Mucosa of descending colon (tissue), 3 donors: ENCODE results near the gene SLC30A1. TPM values are rescaled to one million over a fixed set of nuclear protein-coding genes. Genes with fewer than 3 reads are reported as not detected.
A peak's percentile ranks its signal among the peaks of the same experiment; 100 is the strongest.

Experiments used
- ATAC-seq: fragments of 200-7000 bp; cut with Tn5 transposase; one replicate; pipeline ENCODE4 v1.9.1; 2020; ENCODE audit warnings: mild to moderate bottlenecking, moderate library complexity
- DNase-seq, 3 donors: peaks; one replicate each; pipeline ENCODE4 v3.0.0-alpha.2; 2020
- H3K36me3 ChIP-seq: fragments of 200-600 bp; one replicate; pipeline ENCODE4 v1.8.0; 2021; ENCODE audit warnings: low read depth, mild to moderate bottlenecking
- H3K4me1 ChIP-seq: fragments of 200-600 bp; one replicate; pipeline ENCODE4 v1.8.0; 2021; ENCODE audit warnings: low read depth, mild to moderate bottlenecking
- H3K4me3 ChIP-seq: fragments of 200-600 bp; one replicate; pipeline ENCODE4 v1.8.0; 2021; ENCODE audit warnings: mild to moderate bottlenecking
- H3K9me3 ChIP-seq: fragments of 200-600 bp; one replicate; pipeline ENCODE4 v1.8.0; 2021; ENCODE audit warnings: mild to moderate bottlenecking
- CTCF ChIP-seq: fragments of 200-600 bp; IDR thresholded peaks from one replicate; pipeline ENCODE4 v1.8.0; 2022; ENCODE audit warnings: antibody characterized with exemption, mild to moderate bottlenecking
- intact Hi-C, 2 donors: fragments of 100-400 bp; cut with DNase I in 1 of 2; cut with micrococcal nuclease in 1 of 2; formaldehyde crosslinking; loops; one replicate each; pipeline versions ENCODE4 v1.11.0 to v1.11.1; 2022; cut with DNase I, micrococcal nuclease
- total RNA-seq, 3 donors: library from RNA; stranded (reverse); fragmentation: NEBNext Ultra II Directional in 2 of 3; extraction: Animal tissue kit (Norgen Biotek cat#: 25700) in 2 of 3; gene quantifications; one replicate each; pipeline versions ENCODE4 v1.2.1 to v1.2.4, GENCODE V29; 2021 to 2023
- donor health status: DM: no; HTN: no; CAD: no; lungs with moderate emphysema.
- donor health status: DM: no; HTN: no; CAD: no.
- donor health status: DM: no; HTN: yes; CAD: no.

The SLC30A1 gene
- total RNA-seq, 3 donors from 2014 or later, result 20.8 to 43.5 (median 29.2) TPM

GRCh38 chr1:211621447-211622198 is 42.7 kb upstream of the SLC30A1 start:
- ATAC-seq (no peak), DNase-seq (no peak)
- TF ChIP-seq CTCF, result no peak
- Histone ChIP-seq H3K4me1 (no peaks in the 10 kb centered on the region), H3K9me3 (no peaks in the 10 kb centered on the region), H3K36me3 (no peaks in the 10 kb centered on the region), H3K4me3 (no peak overlapping the region)
- intact Hi-C loops, result no loop called here

GRCh38 chr1:211620097-211620496 is 41.1 kb upstream of the SLC30A1 start:
- TF ChIP-seq CTCF, result no peak
- ATAC-seq, result peak; percentile 15
- intact Hi-C loops, result no loop called here

GRCh38 chr1:211619033-211619996 is 40.4 kb upstream of the SLC30A1 start:
- Histone ChIP-seq H3K4me1 (no peaks in the 10 kb centered on the region), H3K36me3 (no peaks in the 10 kb centered on the region), H3K4me3 (no peak overlapping the region), H3K9me3 (no peaks in the 10 kb centered on the region)
- DNase-seq (no peak), ATAC-seq (peak; percentile 49)
- TF ChIP-seq CTCF, result no peak
- intact Hi-C loops, result no loop called here

More at GRCh38 chr1:211620097-211620496, 41.1 kb upstream of the SLC30A1 start:
- Histone ChIP-seq H3K36me3 (no peaks in the 10 kb centered on the region), H3K9me3 (no peaks in the 10 kb centered on the region), H3K4me1 (no peaks in the 10 kb centered on the region), H3K4me3 (no peak overlapping the region)
- DNase-seq, result no peak

GRCh38 chr1:211616965-211617297 is 38.0 kb upstream of the SLC30A1 start:
- H3K4me1 ChIP-seq, result peaks cover 11% of the 10 kb centered on the region
- no peaks in the 10 kb centered on the region for H3K9me3 ChIP-seq
- DNase-seq (no peak), ATAC-seq (no peak)
- H3K4me3 ChIP-seq, result no peak overlapping the region
- intact Hi-C loops, result no loop called here
- H3K36me3 ChIP-seq, result no peaks in the 10 kb centered on the region
- TF ChIP-seq CTCF, result no peak

GRCh38 chr1:211616231-211616964 is 37.4 kb upstream of the SLC30A1 start:
- intact Hi-C loops, result no loop called here
- Histone ChIP-seq H3K9me3 (no peaks in the 10 kb centered on the region), H3K4me3 (no peak overlapping the region), H3K4me1 (peaks cover 11% of the 10 kb centered on the region), H3K36me3 (no peaks in the 10 kb centered on the region)
- TF ChIP-seq CTCF, result no peak
- DNase-seq (no peak), ATAC-seq (no peak)
